ENCODE measurements around the gene AHI1.

GRCh38 chr6:135314543-135314942, 183.0 kb downstream of the AHI1 start:
- TF ChIP-seq CTCF (IDR thresholded peaks at IDR 0.05) = no peak
- no peak for TF ChIP-seq MXI1 (IDR thresholded peaks at IDR 0.05; ENCODE audit: low read depth, low read length)
- no peak for TF ChIP-seq POLR2AphosphoS5 (IDR thresholded peaks at IDR 0.05; ENCODE audit: low read depth, low read length)
- TF ChIP-seq EZH2phosphoT487 (IDR thresholded peaks at IDR 0.05; ENCODE audit: borderline replicate concordance, low read depth) = no peak
- no peak for TF ChIP-seq USF2 (IDR thresholded peaks at IDR 0.05; ENCODE audit: borderline replicate concordance, low read depth, low read length)
- TF ChIP-seq GABPA (IDR thresholded peaks at IDR 0.05; ENCODE audit: low read depth) = no peak
- no peak for TF ChIP-seq USF1 (IDR thresholded peaks at IDR 0.05; ENCODE audit: borderline replicate concordance, low read depth)
- no peak for TF ChIP-seq RCOR1 (IDR thresholded peaks at IDR 0.05; ENCODE audit: low read length)
- no peak for TF ChIP-seq NFIC (IDR thresholded peaks at IDR 0.05; ENCODE audit: borderline replicate concordance)
- TF ChIP-seq REST (IDR thresholded peaks at IDR 0.05; ENCODE audit: low read depth, low read length) = no peak
- no peak for TF ChIP-seq SIN3A (IDR thresholded peaks at IDR 0.05; ENCODE audit: borderline replicate concordance, low read depth, low read length)
- TF ChIP-seq RXRA (IDR thresholded peaks at IDR 0.05; ENCODE audit: borderline replicate concordance, low read depth) = no peak
- no peak for TF ChIP-seq EP300 (IDR thresholded peaks at IDR 0.05; ENCODE audit: borderline replicate concordance in 1 of 2, low read depth in 1 of 2, low read length in 1 of 2)
